IMR-90 (cell line): ENCODE measurements around the gene PIK3C2A. TPM values are rescaled to one million over a fixed set of nuclear protein-coding genes. Genes with fewer than 3 reads are reported as not detected.

Experiments used
- ATAC-seq: fragments of 200-7000 bp; cut with Tn5 transposase; 2 replicates; pipeline ENCODE4 v1.9.1; 2020; ENCODE audit warnings: low read depth, mild to moderate bottlenecking, moderate library complexity
- BruUV-seq: library from RNA; stranded (reverse); fragments of 400-500 nt; replicated peaks from 2 replicates; lab custom pipeline; 2021; lab: Mats Ljungman, UMichigan
- CTCF ChIA-PET: fragments of 300-600 bp; formaldehyde crosslinking; extraction: SDS; loops from one replicate; lab custom pipeline; 2021; ENCODE audit warnings: antibody characterized with exemption; lab: Yijun Ruan, JAX
- POLR2A ChIA-PET: fragments of 300-600 bp; sonication (Branson Sonifier 250); formaldehyde crosslinking; loops from one replicate; lab custom pipeline; 2022; ENCODE audit warnings: antibody characterized with exemption; ENCODE audit not compliant: unreplicated experiment; lab: Charles Lee
- DNase-seq: peaks from one replicate; pipeline ENCODE4 v3.0.0; 2013
- H2AFZ ChIP-seq: replicated peaks from 2 replicates; pipeline ENCODE3; 2013; ENCODE audit warnings: low read length, mild to moderate bottlenecking; ENCODE audit not compliant: poor library complexity
- H2AK5ac ChIP-seq: 2 replicates; pipeline ENCODE4 v1.6.1; 2013; ENCODE audit warnings: low read depth, low read length, inconsistent platforms
- H2AK9ac ChIP-seq: replicated peaks from 2 replicates; pipeline ENCODE3; 2013; ENCODE audit warnings: mild to moderate bottlenecking, low read depth, low read length, moderate library complexity; ENCODE audit not compliant: poor library complexity
- H2BK120ac ChIP-seq: 2 replicates; pipeline ENCODE4 v1.6.1; 2013; ENCODE audit warnings: low read depth, low read length, inconsistent platforms
- H2BK15ac ChIP-seq: 3 replicates; pipeline ENCODE4 v1.6.1; 2013; ENCODE audit warnings: low read depth, low read length, inconsistent platforms
- H2BK20ac ChIP-seq: 2 replicates; pipeline ENCODE4 v1.6.1; 2013; ENCODE audit warnings: low read depth, mild to moderate bottlenecking, inconsistent platforms, low read length, moderate library complexity
- H2BK5ac ChIP-seq: 2 replicates; pipeline ENCODE4 v1.6.1; 2013; ENCODE audit warnings: mild to moderate bottlenecking, low read depth, low read length, inconsistent platforms; ENCODE audit not compliant: poor library complexity, severe bottlenecking
- H3K14ac ChIP-seq: replicated peaks from 2 replicates; pipeline ENCODE4 v1.6.1; 2013; ENCODE audit warnings: low read depth, low read length, inconsistent platforms
- H3K18ac ChIP-seq: 2 replicates; pipeline ENCODE4 v1.6.1; 2013; ENCODE audit warnings: low read depth, low read length, control low read depth
- H3K23ac ChIP-seq: 2 replicates; pipeline ENCODE4 v1.6.1; 2013; ENCODE audit warnings: low read depth, low read length, inconsistent platforms
- H3K27ac ChIP-seq: 2 replicates; pipeline ENCODE4 v1.5.1; 2013; ENCODE audit warnings: mild to moderate bottlenecking, control low read depth, low read length; ENCODE audit not compliant: insufficient read depth
- H3K27me3 ChIP-seq: 2 replicates; pipeline ENCODE4 v1.6.1; 2013; ENCODE audit warnings: low read length; ENCODE audit not compliant: control insufficient read depth, insufficient read depth
- H3K36me3 ChIP-seq: 2 replicates; pipeline ENCODE4 v1.6.1; 2013; ENCODE audit warnings: low read length, mixed read lengths; ENCODE audit not compliant: control insufficient read depth, insufficient read depth
- H3K4ac ChIP-seq: 2 replicates; pipeline ENCODE4 v1.6.1; 2013; ENCODE audit warnings: low read depth, low read length, inconsistent platforms
- H3K4me1 ChIP-seq: 2 replicates; pipeline ENCODE4 v1.6.1; 2013; ENCODE audit warnings: low read length, mixed read lengths; ENCODE audit not compliant: control insufficient read depth, insufficient read depth
- H3K4me2 ChIP-seq: 2 replicates; pipeline ENCODE4 v1.6.1; 2013; ENCODE audit warnings: low read depth, mild to moderate bottlenecking, control low read depth, low read length, moderate library complexity
- H3K4me3 ChIP-seq: 2 replicates; pipeline ENCODE4 v1.5.1; 2013; ENCODE audit warnings: low read depth, mild to moderate bottlenecking, control low read depth, low read length, moderate library complexity; ENCODE audit not compliant: insufficient read depth
- H3K56ac ChIP-seq: 2 replicates; pipeline ENCODE4 v1.6.1; 2013; ENCODE audit warnings: low read length, inconsistent platforms; ENCODE audit not compliant: insufficient read depth; ENCODE audit errors: extremely low read depth
- H3K79me1 ChIP-seq, 2 experiments: 2 replicates each; pipeline ENCODE4 v1.6.1; 2013; ENCODE audit warnings: low read length in 2 of 2, inconsistent platforms in 1 of 2, low read depth in 1 of 2
- H3K9ac ChIP-seq: 2 replicates; pipeline ENCODE4 v1.6.1; 2013; ENCODE audit warnings: low read depth, low read length, control low read depth
- H3K9me1 ChIP-seq: 2 replicates; pipeline ENCODE4 v1.6.1; 2013; ENCODE audit warnings: low read length, inconsistent platforms; ENCODE audit not compliant: insufficient read depth
- H3K9me3 ChIP-seq: 2 replicates; pipeline ENCODE4 v1.6.1; 2013; ENCODE audit warnings: low read length; ENCODE audit not compliant: control insufficient read depth, insufficient read depth
- H4K20me1 ChIP-seq: 2 replicates; pipeline ENCODE4 v1.6.1; 2013; ENCODE audit warnings: low read length, inconsistent platforms; ENCODE audit not compliant: insufficient read depth
- H4K5ac ChIP-seq: 2 replicates; pipeline ENCODE4 v1.6.1; 2013; ENCODE audit warnings: mild to moderate bottlenecking, low read depth, low read length, control low read depth
- H4K8ac ChIP-seq, 2 experiments: 2 replicates each; pipeline ENCODE4 v1.6.1; 2013; ENCODE audit warnings: low read depth in 2 of 2, low read length in 2 of 2, control low read depth in 1 of 2, inconsistent platforms in 1 of 2
- H4K91ac ChIP-seq: 2 replicates; pipeline ENCODE4 v1.6.1; 2013; ENCODE audit warnings: low read depth, low read length, inconsistent platforms; ENCODE audit not compliant: insufficient read depth
- BHLHE40 ChIP-seq: fragments of 150-350 bp; IDR thresholded peaks from 2 replicates; pipeline ENCODE4 v1.6.1; 2016; ENCODE audit warnings: mild to moderate bottlenecking, low read depth, low read length
- CEBPB ChIP-seq: IDR thresholded peaks from 2 replicates; pipeline ENCODE4 v1.6.1; 2012; ENCODE audit warnings: low read depth, low read length, improper control_type of control experiment
- FOS ChIP-seq: fragments of 150-350 bp; IDR thresholded peaks from 2 replicates; pipeline ENCODE4 v1.6.1; 2016; ENCODE audit warnings: low read depth, low read length
- MAFK ChIP-seq: IDR thresholded peaks from 2 replicates; pipeline ENCODE4 v1.6.1; 2012; ENCODE audit warnings: low read depth, low read length, improper control_type of control experiment
- RFX5 ChIP-seq: IDR thresholded peaks from 2 replicates; pipeline ENCODE4 v1.8.0; 2012; ENCODE audit warnings: low read depth, mild to moderate bottlenecking, low read length, moderate library complexity
- SMC3 ChIP-seq: fragments of 150-350 bp; IDR thresholded peaks from 2 replicates; pipeline ENCODE4 v1.6.1; 2016; ENCODE audit warnings: low read depth, mild to moderate bottlenecking, antibody characterized with exemption, low read length, moderate library complexity
- dilution Hi-C: fragments of 300-500 bp; cut with HindIII; formaldehyde crosslinking; loops from one replicate; pipeline ENCODE4 v1.14.3; 2018; ENCODE audit warnings: low sequenced_read_pairs; ENCODE audit not compliant: unreplicated experiment
- in situ Hi-C: fragments of 300-500 bp; cut with MboI; formaldehyde crosslinking; loops from 3 replicates; pipeline ENCODE4 v1.14.3; 2019; ENCODE audit warnings: low sequenced_read_pairs, inconsistent platforms, mixed read lengths
- intact Hi-C: fragments of 100-400 bp; cut with micrococcal nuclease; formaldehyde crosslinking; loops from 2 replicates; pipeline ENCODE4 v1.10.0; 2022
- polyA plus RNA-seq, 3 experiments: library from polyadenylated mRNA; depleted of rRNA; stranded (reverse); fragments of >200 nt; gene quantifications; 2 replicates each; pipeline ENCODE4 v1.2.3, GENCODE V29; 2012; ENCODE audit warnings: low replicate concordance in 1 of 3
- total RNA-seq: library from RNA; depleted of rRNA; stranded (reverse); fragments of >200 nt; gene quantifications from 2 replicates; pipeline ENCODE4 v1.2.3, GENCODE V29; 2012

The PIK3C2A gene
- total and polyA plus RNA-seq, 2 of the 4 experiments (the other 2 are of a cell fraction) = 14.6 to 36.6 TPM

- Histone ChIP-seq H2BK5ac (no peak overlapping the region), H3K14ac (no peak overlapping the region), H3K9me1 (peaks cover 3% of the 10 kb centered on the region), H4K8ac (no peak overlapping the region), H3K56ac (no peak overlapping the region), H3K27me3 (no peaks in the 10 kb centered on the region), H2BK120ac (no peak overlapping the region), H3K4ac (no peak overlapping the region), H3K79me1 (peaks cover 18 to 43% of the 10 kb centered on the region in 2 experiments), H2BK20ac (no peak overlapping the region), H3K36me3 (peaks cover 11% of the 10 kb centered on the region), H2AK9ac (no peak overlapping the region), H3K27ac (no peak overlapping the region), H3K23ac (no peak overlapping the region), H3K9me3 (no peaks in the 10 kb centered on the region), H3K4me3 (no peak overlapping the region), H2BK15ac (no peak overlapping the region), H3K4me2 (peak overlapping the region; percentile 52; the same call in 1 of the 2 replicates), H4K91ac (no peak overlapping the region), H4K5ac (no peak overlapping the region), H2AFZ (no peak overlapping the region), H2AK5ac (no peak overlapping the region), H3K9ac (no peak overlapping the region), H3K18ac (no peak overlapping the region), H4K20me1 (peaks cover 20% of the 10 kb centered on the region), H3K4me1 (no peaks in the 10 kb centered on the region)
- in situ Hi-C loops (no loop called here), intact Hi-C loops (no loop called here), dilution Hi-C loops (no loop called here)
- ATAC-seq = peak; percentile 46
- no TSS peak for BruUV-seq
- ChIA-PET CTCF (interaction anchor here (0.7 to 1.3 kb wide), 2 partner anchors 11 to 14 kb away, joined by 3 read pairs; no protein-coding TSS in a partner anchor), POLR2A (no interaction called here)
- DNase-seq = peak; percentile 43
- TF ChIP-seq FOS (no peak), BHLHE40 (no peak), SMC3 (no peak), RFX5 (no peak), MAFK (peak; percentile 89), CEBPB (peak; percentile 17; the same call in 1 of the 2 replicates)
Observed at GRCh38 chr11:17197431-17197898, 10.3 kb downstream of the PIK3C2A start.
